Endothelial cell of umbilical vein (primary cell): ENCODE measurements around the gene HVCN1. TPM values are rescaled to one million over a fixed set of nuclear protein-coding genes. Genes with fewer than 3 reads are reported as not detected.

ENCODE experiments used
- BruUV-seq: library from RNA; stranded (reverse); fragments of 400-500 nt; replicated peaks from 2 replicates; lab custom pipeline; 2021; lab: Mats Ljungman, UMichigan
- CTCF ChIA-PET: fragments of 300-600, 350-600 bp; sonication (Branson Sonifier 250); formaldehyde crosslinking; loops from one replicate; lab custom pipeline; 2021; ENCODE audit warnings: antibody characterized with exemption, inconsistent platforms; lab: Charles Lee
- POLR2A ChIA-PET: fragments of 300-600, 350-600 bp; sonication (Branson Sonifier 250); formaldehyde crosslinking; loops from one replicate; lab custom pipeline; 2021; ENCODE audit warnings: antibody characterized with exemption, inconsistent platforms; lab: Charles Lee
- DNase-seq: peaks from one replicate; pipeline ENCODE4 v3.0.0-alpha.2; 2011; ENCODE audit warnings: low read depth, low spot score
- FAIRE-seq: peaks from 2 replicates; lab custom pipeline; 2011; peaks lifted over from hg19 to GRCh38; lab: Jason Lieb, UNC
- H2AFZ ChIP-seq: 2 replicates; pipeline ENCODE4 v1.6.0; 2012; ENCODE audit warnings: low read depth, low read length, control low read depth, inconsistent platforms
- H3K27ac ChIP-seq: 2 replicates; pipeline ENCODE4 v1.5.1; 2011; ENCODE audit warnings: low read depth, mild to moderate bottlenecking, control low read depth, low read length, moderate library complexity; ENCODE audit not compliant: insufficient read depth
- H3K27me3 ChIP-seq, 2 experiments: 2 replicates each; pipeline versions ENCODE4 v1.6.0 to v1.6.1; 2011; ENCODE audit warnings: low read length in 2 of 2, mixed read lengths in 1 of 2; ENCODE audit not compliant: control insufficient read depth in 2 of 2, insufficient read depth in 2 of 2
- H3K36me3 ChIP-seq, 2 experiments: 2 replicates in 1 of 2; 3 replicates in 1 of 2; pipeline ENCODE4 v1.5.1; 2011; ENCODE audit warnings: low read length in 2 of 2, mild to moderate bottlenecking in 1 of 2, moderate library complexity in 1 of 2; ENCODE audit not compliant: control insufficient read depth in 2 of 2, insufficient read depth in 2 of 2; ENCODE audit errors: extremely low read depth in 1 of 2
- H3K4me1 ChIP-seq: 3 replicates; pipeline ENCODE4 v1.5.1; 2011; ENCODE audit warnings: mild to moderate bottlenecking, low read length; ENCODE audit not compliant: control insufficient read depth, insufficient read depth; ENCODE audit errors: extremely low read depth
- H3K4me2 ChIP-seq: 2 replicates; pipeline ENCODE4 v1.6.1; 2011; ENCODE audit warnings: low read length, control low read depth, mixed read lengths; ENCODE audit not compliant: insufficient read depth
- H3K4me3 ChIP-seq, 3 experiments: fragments of 200-600 bp in 1 of 3; sonication (generic), shearing (Covaris generic) in 1 of 3; replicated peaks in 1 of 3; 2 replicates each; pipeline ENCODE4 v1.5.1; 2011 to 2016; ENCODE audit warnings: control low read depth in 3 of 3, low read length in 3 of 3, mild to moderate bottlenecking in 2 of 3, inconsistent platforms in 1 of 3, low read depth in 1 of 3, moderate library complexity in 1 of 3; ENCODE audit not compliant: insufficient read depth in 1 of 3
- H3K79me2 ChIP-seq: 2 replicates; pipeline ENCODE4 v1.6.0; 2012; ENCODE audit warnings: low read length, inconsistent platforms; ENCODE audit not compliant: control insufficient read depth, insufficient read depth
- H3K9ac ChIP-seq: replicated peaks from 2 replicates; pipeline ENCODE3; 2011; ENCODE audit warnings: low read length, control low read depth; ENCODE audit not compliant: insufficient read depth; ENCODE audit errors: extremely low read depth
- H3K9me1 ChIP-seq: replicated peaks from 3 replicates; pipeline ENCODE4 v1.6.0; 2011; ENCODE audit warnings: mild to moderate bottlenecking, low read length; ENCODE audit not compliant: control insufficient read depth, insufficient read depth; ENCODE audit errors: extremely low read depth
- H3K9me3 ChIP-seq: replicated peaks from 2 replicates; pipeline ENCODE4 v1.5.1; 2012; ENCODE audit warnings: low read length, inconsistent platforms; ENCODE audit not compliant: control insufficient read depth, insufficient read depth
- H4K20me1 ChIP-seq: replicated peaks from 2 replicates; pipeline ENCODE3; 2011; ENCODE audit warnings: mild to moderate bottlenecking, low read length; ENCODE audit not compliant: control insufficient read depth, insufficient read depth; ENCODE audit errors: extremely low read depth
- EZH2 ChIP-seq: IDR thresholded peaks from 2 replicates; pipeline ENCODE4 v1.6.1; 2012; ENCODE audit warnings: borderline replicate concordance, low read depth, mild to moderate bottlenecking, moderate library complexity, low read length, inconsistent platforms; ENCODE audit not compliant: severe bottlenecking
- FOS ChIP-seq: IDR thresholded peaks from 2 replicates; pipeline ENCODE4 v1.6.1; 2011; ENCODE audit warnings: mild to moderate bottlenecking, low read length, moderate library complexity, borderline replicate concordance; ENCODE audit not compliant: insufficient read depth
- MAX ChIP-seq: IDR thresholded peaks from 2 replicates; pipeline ENCODE4 v1.6.1; 2011; ENCODE audit not compliant: insufficient read depth, insufficient read length
- MYC ChIP-seq: IDR thresholded peaks from one replicate; pipeline ENCODE4 v1.6.1; 2011; ENCODE audit warnings: mild to moderate bottlenecking, low read depth, low read length
- POLR2A ChIP-seq: IDR thresholded peaks from 2 replicates; pipeline ENCODE4 v1.6.1; 2012; ENCODE audit warnings: low read depth, mild to moderate bottlenecking, control low read depth, low read length
- dilution Hi-C: fragments of 300-500 bp; cut with MboI; formaldehyde crosslinking; loops from one replicate; pipeline ENCODE4 v1.15.0; 2019; ENCODE audit warnings: low sequenced_read_pairs; ENCODE audit not compliant: extremely low pct_ligation_motif_present
- intact Hi-C: fragments of 100-400 bp; cut with micrococcal nuclease; formaldehyde crosslinking; loops from one replicate; pipeline ENCODE4 v1.10.0; 2022
- polyA plus RNA-seq, 4 experiments: library from polyadenylated mRNA; depleted of rRNA in 3 of 4; stranded (reverse) in 3 of 4; unstranded in 1 of 4; fragments of >200 nt; gene quantifications; 2 replicates each; pipeline versions ENCODE4 v1.2.1 to v1.2.3, GENCODE V29; 2011 to 2012; ENCODE audit warnings: missing spikeins in 1 of 4
- total RNA-seq: library from RNA; stranded (reverse); gene quantifications from 2 replicates; pipeline ENCODE4 v1.2.3, GENCODE V29; 2021
- TF ChIP-seq, protein P1 (sequence below), 2 donors: IDR thresholded peaks; 1 replicate in 1 of 2; 2 replicates in 1 of 2; pipeline ENCODE4 v1.5.1; 2011; ENCODE audit warnings: low read length in 2 of 2, mild to moderate bottlenecking in 2 of 2, moderate library complexity in 2 of 2, control low read depth in 1 of 2, inconsistent platforms in 1 of 2, low read depth in 1 of 2; ENCODE audit not compliant: insufficient read depth in 1 of 2; ENCODE audit errors: extremely low read depth in 1 of 2

Gene HVCN1
- total and polyA plus RNA-seq, 2 donors (not counting 3 experiments of a cell fraction or from before 2014, with no cell fraction given), result 3.7 to 8.4 TPM

- Histone ChIP-seq H3K9me3 (no peaks in the 10 kb centered on the region), H4K20me1 (peaks cover 3% of the 10 kb centered on the region), H3K4me2 (no peak overlapping the region), H2AFZ (no peak overlapping the region), H3K36me3 (peaks cover 17 to 33% of the 10 kb centered on the region in 2 experiments), H3K79me2 (peaks cover 21% of the 10 kb centered on the region), H3K27ac (no peak overlapping the region), H3K27me3 (no peaks in the 10 kb centered on the region), H3K4me3 (no peak overlapping the region), H3K9ac (no peak overlapping the region), H3K9me1 (no peaks in the 10 kb centered on the region), H3K4me1 (no peaks in the 10 kb centered on the region)
- dilution Hi-C loops, result no loop called here
- no peak for FAIRE-seq
- ChIA-PET CTCF (interaction anchor here (1.1 kb wide), 1 partner anchor 120 kb away, joined by 3 read pairs; no protein-coding TSS in a partner anchor), POLR2A (no interaction called here)
- TF ChIP-seq MAX (no peak), MYC (no peak)
- TF ChIP-seq, protein P1, sequence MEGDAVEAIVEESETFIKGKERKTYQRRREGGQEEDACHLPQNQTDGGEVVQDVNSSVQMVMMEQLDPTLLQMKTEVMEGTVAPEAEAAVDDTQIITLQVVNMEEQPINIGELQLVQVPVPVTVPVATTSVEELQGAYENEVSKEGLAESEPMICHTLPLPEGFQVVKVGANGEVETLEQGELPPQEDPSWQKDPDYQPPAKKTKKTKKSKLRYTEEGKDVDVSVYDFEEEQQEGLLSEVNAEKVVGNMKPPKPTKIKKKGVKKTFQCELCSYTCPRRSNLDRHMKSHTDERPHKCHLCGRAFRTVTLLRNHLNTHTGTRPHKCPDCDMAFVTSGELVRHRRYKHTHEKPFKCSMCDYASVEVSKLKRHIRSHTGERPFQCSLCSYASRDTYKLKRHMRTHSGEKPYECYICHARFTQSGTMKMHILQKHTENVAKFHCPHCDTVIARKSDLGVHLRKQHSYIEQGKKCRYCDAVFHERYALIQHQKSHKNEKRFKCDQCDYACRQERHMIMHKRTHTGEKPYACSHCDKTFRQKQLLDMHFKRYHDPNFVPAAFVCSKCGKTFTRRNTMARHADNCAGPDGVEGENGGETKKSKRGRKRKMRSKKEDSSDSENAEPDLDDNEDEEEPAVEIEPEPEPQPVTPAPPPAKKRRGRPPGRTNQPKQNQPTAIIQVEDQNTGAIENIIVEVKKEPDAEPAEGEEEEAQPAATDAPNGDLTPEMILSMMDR (IDR thresholded peaks at IDR 0.05; ENCODE audit: extremely low read depth in 1 of 2, insufficient read depth in 1 of 2, low read depth in 1 of 2, low read length in 2 of 2), result no peak
- intact Hi-C loops, result no loop called here
- DNase-seq, result no peak
- BruUV-seq, result no TSS peak
Measured at GRCh38 chr12:110721570-110721969, 32.7 kb upstream of the HVCN1 start.

- intact Hi-C loops (no loop called here), dilution Hi-C loops (no loop called here)
- H3K36me3 ChIP-seq, result peaks cover 17 to 31% of the 10 kb centered on the region in 2 experiments
- H3K4me2 ChIP-seq, result no peak overlapping the region
- CTCF ChIA-PET, result interaction anchor here (1.1 kb wide), 1 partner anchor 119 kb away, joined by 3 read pairs; no protein-coding TSS in a partner anchor
- peaks cover 12% of the 10 kb centered on the region for H3K79me2 ChIP-seq
- H2AFZ ChIP-seq, result no peak overlapping the region
- no peaks in the 10 kb centered on the region for H3K4me1 ChIP-seq
- H3K27me3 ChIP-seq, result no peaks in the 10 kb centered on the region
- BruUV-seq, result no TSS peak
- peaks cover 3% of the 10 kb centered on the region for H4K20me1 ChIP-seq
- no peak overlapping the region for H3K9ac ChIP-seq
- FAIRE-seq (no peak), DNase-seq (no peak)
- no peak overlapping the region for H3K27ac ChIP-seq
- TF ChIP-seq, protein P1 (IDR thresholded peaks at IDR 0.05; ENCODE audit: extremely low read depth in 1 of 2, insufficient read depth in 1 of 2, low read depth in 1 of 2, low read length in 2 of 2), result no peak
- TF ChIP-seq MYC, result no peak
- no peak for TF ChIP-seq POLR2A
- no peak for TF ChIP-seq FOS
- TF ChIP-seq MAX, result no peak
- TF ChIP-seq EZH2, result no peak
- H3K9me1 ChIP-seq, result no peaks in the 10 kb centered on the region
- no peaks in the 10 kb centered on the region for H3K9me3 ChIP-seq
- POLR2A ChIA-PET, result no interaction called here
- no peak overlapping the region for H3K4me3 ChIP-seq
Measured at GRCh38 chr12:110720516-110720915, 31.6 kb upstream of the HVCN1 start.
